GM15510 (cell line): ENCODE data around the gene ARFRP1.

Experiments
- POLR2A ChIP-seq: IDR thresholded peaks from 3 replicates; pipeline ENCODE4 v1.6.1; 2011; ENCODE audit warnings: borderline replicate concordance; ENCODE audit not compliant: insufficient read length; ENCODE audit errors: extremely low read depth

The ARFRP1 gene

GRCh38 chr20:63682384-63683139 is 25.2 kb downstream of the ARFRP1 start:
- TF ChIP-seq POLR2A, result no peak

- TF ChIP-seq POLR2A, result no peak
These were observed 26.1 kb downstream of the ARFRP1 start for GRCh38 chr20:63681609-63682142.

GRCh38 chr20:63680857-63681608 is 26.7 kb downstream of the ARFRP1 start:
- no peak for TF ChIP-seq POLR2A

- TF ChIP-seq POLR2A, result no peak
These were observed 27.3 kb downstream of the ARFRP1 start for GRCh38 chr20:63680427-63680826.

- no peak for TF ChIP-seq POLR2A
These were observed 27.9 kb downstream of the ARFRP1 start for GRCh38 chr20:63679799-63680305.

GRCh38 chr20:63678667-63679465 is 28.9 kb downstream of the ARFRP1 start:
- TF ChIP-seq POLR2A, result no peak

GRCh38 chr20:63678071-63678470 is 29.7 kb downstream of the ARFRP1 start:
- TF ChIP-seq POLR2A, result no peak

- TF ChIP-seq POLR2A, result no peak
These were observed 32.0 kb downstream of the ARFRP1 start for GRCh38 chr20:63675681-63676368.

GRCh38 chr20:63673951-63674350 is 33.8 kb downstream of the ARFRP1 start:
- TF ChIP-seq POLR2A, result no peak

GRCh38 chr20:63672666-63673065 is 35.1 kb downstream of the ARFRP1 start:
- no peak for TF ChIP-seq POLR2A

GRCh38 chr20:63668351-63668750 is 39.4 kb downstream of the ARFRP1 start:
- TF ChIP-seq POLR2A, result no peak

GRCh38 chr20:63667858-63668257 is 39.9 kb downstream of the ARFRP1 start:
- no peak for TF ChIP-seq POLR2A

- no peak for TF ChIP-seq POLR2A
These were observed 42.1 kb downstream of the ARFRP1 start for GRCh38 chr20:63665708-63666107.
